NCI-H1048 (cell line): ENCODE data around the gene SMIM13.

ENCODE experiments used
- DNase-seq: peaks from one replicate; lab custom pipeline; 2025; lab: John Stamatoyannopoulos, UW

The SMIM13 gene

DNA sequence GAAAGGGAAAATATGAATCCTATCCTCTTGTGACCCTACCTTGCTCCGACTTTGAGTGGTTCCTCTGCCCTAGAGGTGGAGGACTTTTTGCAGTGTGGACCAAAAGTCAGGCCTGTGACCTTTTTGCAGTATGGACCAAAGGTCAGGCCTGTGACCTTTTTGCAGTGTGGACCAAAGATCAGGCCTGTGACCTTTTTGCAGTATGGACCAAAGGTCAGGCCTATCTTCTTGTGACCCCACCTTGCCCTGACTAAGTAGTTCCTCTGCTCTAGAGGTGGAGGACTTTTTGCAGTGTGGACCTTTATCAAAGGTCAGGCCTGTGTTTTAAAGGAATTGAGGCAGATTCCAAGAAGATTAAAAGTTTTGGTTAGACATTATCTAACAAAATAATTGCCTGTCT is 28.7 kb downstream of the SMIM13 start:
- no peak for DNase-seq

- DNase-seq: no peak
Observed at GRCh38 chr6:11123978-11124377, 30.3 kb downstream of the SMIM13 start.

- DNase-seq: no peak
Observed at GRCh38 chr6:11126876-11127275, 33.2 kb downstream of the SMIM13 start.

- DNase-seq: no peak
Observed at GRCh38 chr6:11128608-11129007, 35.0 kb downstream of the SMIM13 start.

GRCh38 chr6:11129908-11130565 is 36.4 kb downstream of the SMIM13 start:
- DNase-seq: no peak

DNA sequence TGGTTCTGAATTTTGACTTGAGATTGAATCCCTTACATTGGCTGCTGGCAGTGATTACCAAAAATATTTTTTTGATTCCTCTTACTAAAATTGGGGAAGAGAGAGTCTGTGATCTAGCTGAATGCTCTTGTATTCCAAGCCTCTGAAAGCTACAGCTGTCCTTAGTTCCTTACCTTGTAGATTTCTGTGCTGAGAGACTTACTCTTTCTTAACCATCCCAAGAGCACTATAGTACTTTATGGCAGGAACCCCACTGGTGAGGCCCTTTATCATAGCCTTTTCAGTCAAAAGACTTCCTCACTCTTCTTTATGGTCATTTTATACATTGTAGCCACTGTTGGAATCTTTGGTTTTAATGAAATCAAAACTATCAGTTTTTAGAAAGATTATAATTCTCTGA is 37.0 kb downstream of the SMIM13 start:
- DNase-seq: no peak

GRCh38 chr6:11132194-11132888 is 38.7 kb downstream of the SMIM13 start:
- DNase-seq: no peak

DNA sequence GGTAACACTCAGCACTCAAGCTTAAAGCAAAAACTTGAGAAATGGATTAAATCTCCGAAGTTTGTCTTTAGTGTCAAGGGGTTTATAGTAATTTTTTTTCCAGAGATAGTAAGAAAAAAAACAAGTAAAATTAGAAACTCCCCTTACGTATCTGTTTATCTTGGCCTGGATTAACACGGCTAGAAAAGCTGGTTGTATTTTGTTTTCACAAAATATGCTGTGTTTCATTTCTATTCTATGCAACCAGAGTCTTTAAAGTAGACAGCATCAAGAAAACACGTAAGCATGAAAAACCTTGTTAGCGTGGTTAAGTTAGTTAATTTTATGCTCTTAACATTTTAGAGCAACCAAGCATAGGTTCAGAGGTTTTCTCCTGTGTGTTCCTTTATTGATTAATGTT is 39.6 kb downstream of the SMIM13 start:
- no peak for DNase-seq

- no peak for DNase-seq
Observed at GRCh38 chr6:11136809-11137208, 43.2 kb downstream of the SMIM13 start.

DNA sequence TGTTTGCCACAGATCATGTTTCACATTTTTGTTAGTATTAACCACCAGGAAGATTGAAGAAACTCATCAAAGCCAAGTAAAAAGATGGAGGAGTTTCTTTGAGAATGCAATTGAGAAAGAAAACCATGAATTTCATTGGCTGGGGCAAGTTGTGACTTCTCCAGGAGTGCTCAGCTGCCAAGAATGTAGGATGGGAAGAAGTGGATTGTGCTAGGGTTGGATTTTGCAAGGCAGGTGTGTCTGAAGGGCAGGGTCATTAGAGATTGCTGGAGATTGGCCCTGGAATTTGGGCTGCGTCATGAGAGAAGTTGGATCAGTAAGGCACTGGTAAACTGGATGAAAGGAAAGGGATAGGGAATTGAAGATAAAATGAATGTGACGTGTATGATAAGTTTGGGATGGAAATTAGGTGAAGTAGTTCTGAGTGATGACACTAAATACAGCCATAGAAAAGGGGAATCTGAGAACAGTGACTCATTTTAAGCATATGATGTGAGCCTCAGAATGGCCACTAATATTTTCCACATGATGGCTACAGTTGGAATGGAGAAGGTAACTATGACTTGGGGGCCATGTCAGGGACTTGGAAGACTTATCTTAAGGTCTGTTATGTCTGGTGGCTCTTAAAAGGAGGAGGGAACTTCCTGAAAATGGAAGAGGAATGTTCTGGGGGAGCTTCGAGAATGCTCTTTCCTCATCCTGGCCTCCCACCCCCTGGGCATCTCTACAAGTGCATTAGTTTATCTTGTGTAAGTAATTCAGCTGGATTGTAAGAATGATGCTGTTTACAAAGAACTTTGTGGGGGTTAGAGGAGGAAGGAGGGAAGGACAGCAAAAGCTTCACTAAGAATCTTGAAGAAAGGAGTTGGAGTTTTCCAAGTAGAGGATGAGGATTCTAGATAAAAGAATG is 45.7 kb downstream of the SMIM13 start:
- no peak for DNase-seq

GRCh38 chr6:11140056-11140455 is 46.4 kb downstream of the SMIM13 start:
- DNase-seq: no peak

GRCh38 chr6:11141295-11141694 is 47.7 kb downstream of the SMIM13 start:
- no peak for DNase-seq

GRCh38 chr6:11142296-11143027 is 48.8 kb downstream of the SMIM13 start:
- DNase-seq: no peak

DNA sequence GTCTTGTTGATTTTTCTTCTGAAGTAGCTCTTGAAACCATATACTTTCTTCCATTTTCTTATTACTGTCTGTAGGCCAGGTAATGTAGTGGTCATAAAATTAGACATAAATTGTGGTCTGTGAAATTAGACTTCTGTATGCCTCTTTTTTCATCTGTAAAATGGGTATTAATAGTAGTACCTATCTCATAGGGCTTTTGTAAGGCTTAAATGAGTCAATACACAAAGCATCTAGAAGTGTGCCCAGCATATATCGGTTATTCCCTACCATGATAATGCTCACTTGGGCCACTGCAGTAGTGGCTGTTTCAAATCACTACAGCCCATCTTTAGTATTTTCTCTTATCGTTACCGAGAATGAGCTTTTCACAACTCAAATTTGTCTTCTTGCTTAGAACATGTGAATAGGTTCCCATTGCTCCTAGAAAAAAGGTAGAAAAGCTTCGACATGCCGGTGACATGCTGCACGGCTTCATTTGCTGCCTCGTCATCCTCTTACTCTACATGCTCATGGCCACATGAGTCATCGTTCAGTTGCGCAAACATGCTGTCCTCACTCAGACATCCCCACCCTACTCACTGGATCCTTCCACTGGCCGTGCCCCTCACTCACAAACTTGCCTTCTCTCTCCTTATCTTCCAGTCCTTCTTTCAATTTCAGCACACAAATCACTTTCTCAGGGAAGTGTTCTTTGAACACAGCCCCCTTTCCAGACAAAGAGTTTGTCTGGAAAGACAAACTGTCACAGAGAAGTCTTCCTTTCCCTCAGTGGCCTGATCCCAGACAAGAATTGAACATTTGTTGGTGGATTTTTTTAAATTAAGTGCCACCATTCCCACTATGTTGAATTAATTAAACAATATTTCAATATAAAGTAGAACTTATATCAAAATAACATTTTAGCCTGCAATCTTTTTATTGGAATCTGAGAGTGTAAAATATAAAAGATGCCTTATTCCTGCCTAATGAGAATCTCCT is 50.0 kb downstream of the SMIM13 start:
- no peak for DNase-seq

DNA sequence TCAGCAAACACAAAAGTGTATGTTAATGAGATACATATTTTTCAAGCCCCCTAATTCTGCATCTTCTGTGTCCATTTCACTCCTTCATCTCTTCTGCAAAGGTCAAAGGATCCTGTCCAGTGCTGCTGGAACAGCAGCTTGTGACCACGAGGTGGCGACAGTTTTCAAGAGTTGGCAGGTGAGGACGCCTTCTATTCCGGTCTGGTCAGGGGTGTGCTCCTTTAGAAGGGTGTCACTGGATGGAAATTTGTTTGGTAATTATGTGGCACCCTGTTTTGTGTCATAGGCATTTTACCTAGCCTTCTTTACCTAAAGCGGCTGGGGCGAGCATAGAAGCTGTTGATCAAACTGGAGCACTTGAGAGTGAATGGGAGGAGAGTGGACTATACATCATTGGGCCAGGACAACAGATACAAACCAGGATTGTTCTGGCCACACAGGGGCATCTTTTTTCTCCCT is 50.8 kb downstream of the SMIM13 start:
- no peak for DNase-seq

- no peak for DNase-seq
Observed at GRCh38 chr6:11146117-11146826, 52.6 kb downstream of the SMIM13 start.

DNA sequence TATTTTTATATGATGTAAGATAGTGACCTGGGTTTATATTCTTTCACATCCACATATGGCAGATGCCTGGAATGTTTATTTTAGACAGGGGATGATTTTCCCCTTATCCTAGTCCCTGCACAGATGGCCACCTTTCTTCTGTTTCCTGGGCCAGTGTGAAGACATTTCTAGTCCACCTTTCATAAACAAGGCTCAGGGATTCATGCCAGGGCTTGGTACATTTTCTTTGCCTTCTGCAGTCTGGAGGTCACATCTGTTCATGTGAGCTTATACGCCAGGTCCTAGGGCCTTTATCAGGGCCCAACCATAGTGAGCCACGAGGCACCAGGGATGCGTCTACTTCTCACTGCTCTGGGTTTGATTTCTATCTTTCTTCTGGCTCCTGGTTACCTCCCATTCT is 55.9 kb downstream of the SMIM13 start:
- no peak for DNase-seq

DNA sequence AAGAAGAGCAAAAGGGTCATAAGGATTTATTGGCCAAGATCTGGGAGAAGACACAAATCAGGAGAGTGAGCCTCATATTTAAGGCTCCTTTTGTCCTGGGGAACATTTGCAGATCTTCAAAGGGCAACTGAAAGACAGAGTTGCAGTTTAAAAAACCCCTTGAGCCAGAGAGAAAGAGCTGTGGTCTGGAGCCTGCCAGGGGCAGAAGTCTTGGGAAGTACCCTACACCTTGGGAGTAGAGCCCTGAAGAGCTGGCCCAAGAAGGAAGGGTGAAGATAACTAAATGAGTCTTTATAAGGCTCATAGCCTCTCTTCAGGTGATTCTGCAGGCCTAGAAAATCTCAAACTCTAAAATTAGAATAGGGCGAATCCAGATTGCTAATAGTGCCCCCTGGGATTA is 57.9 kb downstream of the SMIM13 start:
- DNase-seq: no peak

GRCh38 chr6:11152581-11152980 is 58.9 kb downstream of the SMIM13 start:
- DNase-seq: no peak

DNA sequence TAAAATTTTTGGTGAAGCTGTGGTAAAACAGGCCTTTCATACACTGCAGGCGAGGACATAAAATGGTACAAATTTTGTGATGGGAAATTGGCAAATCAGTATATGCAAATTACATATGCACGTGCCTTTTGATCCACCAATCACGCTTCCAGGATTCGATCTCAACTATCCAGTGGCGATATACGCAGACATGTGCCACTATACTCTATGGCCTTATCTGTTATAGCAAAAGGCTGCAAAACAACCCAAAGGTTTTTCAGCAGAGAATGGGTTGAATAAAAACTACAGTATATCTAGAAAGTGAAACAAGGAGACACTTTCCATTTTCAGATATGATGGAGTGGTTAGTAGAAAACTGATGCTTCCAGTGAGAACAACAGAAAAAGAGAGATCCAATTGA is 59.8 kb downstream of the SMIM13 start:
- no peak for DNase-seq
